Dermis blood vessel endothelial cell (primary cell): ENCODE measurements around the gene BEST3. TPM values are rescaled to one million over a fixed set of nuclear protein-coding genes. Genes with fewer than 3 reads are reported as not detected.
"Not testable (repeated sequence)": the region's sequence is repeated elsewhere in the genome, so short reads cannot be mapped to it uniquely, and the experiment has no call there.

Experiments
- DNase-seq: peaks from one replicate; pipeline ENCODE4 v3.0.0; 2010
- total RNA-seq: library from RNA; depleted of rRNA; stranded (reverse); fragments of >200 nt; gene quantifications from 2 replicates; pipeline ENCODE4 v1.2.3, GENCODE V29; 2014

Gene BEST3
- total RNA-seq, 1 donor from 2014 or later: 0.17 TPM

DNA sequence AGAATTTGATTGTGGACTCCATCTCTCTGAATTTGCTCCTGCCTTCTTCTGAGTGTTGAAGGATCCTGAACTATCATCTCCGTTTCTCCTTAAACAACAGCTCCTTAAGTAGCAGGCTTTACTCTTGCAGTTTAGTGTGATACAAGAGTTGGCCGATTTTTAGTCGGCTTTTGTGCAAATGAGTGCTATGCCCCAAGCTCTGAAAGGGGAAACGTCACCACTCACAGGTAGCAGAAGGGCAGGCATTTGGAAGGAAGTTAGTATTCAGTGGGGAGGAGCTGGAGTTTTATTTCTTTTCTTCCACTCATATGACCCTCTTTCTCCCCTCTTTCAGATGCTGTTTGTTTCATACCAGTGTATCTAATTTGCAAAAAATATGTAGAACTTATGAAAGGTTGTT is 51.9 kb downstream of the BEST3 start:
- no peak for DNase-seq

DNA sequence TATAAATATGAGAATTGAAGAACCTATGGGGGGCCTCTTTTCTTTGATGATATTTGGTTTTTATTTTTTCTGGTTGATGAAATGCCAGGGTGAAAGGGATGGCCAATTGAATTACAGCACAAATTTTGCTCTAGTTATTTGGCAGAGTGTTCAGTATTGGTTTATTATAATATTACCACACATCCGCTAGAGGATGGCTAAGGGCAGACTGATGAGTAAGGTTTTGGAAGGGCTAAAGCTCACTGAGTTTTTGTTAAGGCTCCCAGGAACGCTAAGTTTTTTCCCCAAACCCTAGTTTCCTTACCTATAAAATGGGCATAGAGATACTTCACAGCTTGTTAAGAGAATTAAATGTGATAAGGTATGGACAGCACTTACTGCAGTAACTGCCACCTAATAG is 54.1 kb downstream of the BEST3 start:
- no peak for DNase-seq

DNA sequence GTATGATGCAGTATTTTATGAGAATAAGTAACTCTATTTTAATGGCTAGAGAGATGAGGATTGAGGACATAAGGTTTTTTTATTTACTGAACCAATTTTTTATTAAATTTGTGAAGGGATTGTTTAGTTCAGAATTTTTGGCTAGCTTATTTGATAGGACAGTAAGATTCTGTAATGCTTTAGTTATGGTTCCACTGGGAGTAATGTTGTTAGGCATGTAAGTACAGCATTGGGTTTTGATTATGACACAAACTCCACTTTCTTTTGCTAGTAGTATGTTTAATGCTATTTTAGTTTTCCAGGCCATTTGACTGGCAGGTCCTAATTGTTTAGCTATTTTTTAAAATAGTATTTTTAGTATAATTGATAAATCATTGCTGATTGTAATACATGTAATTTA is 54.6 kb downstream of the BEST3 start:
- no peak for DNase-seq

DNA sequence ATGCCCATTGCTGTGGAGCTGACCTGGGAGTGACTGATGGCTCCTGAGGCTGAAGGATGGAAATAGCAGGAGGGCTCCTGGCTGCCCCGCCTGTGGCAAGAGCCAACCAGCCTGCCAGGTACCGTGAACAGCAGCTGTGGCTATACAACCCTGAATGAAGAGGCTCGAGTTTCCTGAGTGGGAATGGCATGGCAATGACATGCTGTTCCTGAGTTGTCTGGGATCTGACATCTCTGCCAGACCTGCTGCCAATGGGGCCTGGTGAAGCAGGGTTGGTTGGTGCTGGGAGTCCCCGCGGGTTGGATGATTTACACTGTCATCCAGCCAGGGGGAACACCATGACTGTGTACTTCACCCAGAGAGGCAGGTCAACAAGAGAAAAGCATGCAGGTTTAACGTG is 56.6 kb downstream of the BEST3 start:
- no peak for DNase-seq

DNA sequence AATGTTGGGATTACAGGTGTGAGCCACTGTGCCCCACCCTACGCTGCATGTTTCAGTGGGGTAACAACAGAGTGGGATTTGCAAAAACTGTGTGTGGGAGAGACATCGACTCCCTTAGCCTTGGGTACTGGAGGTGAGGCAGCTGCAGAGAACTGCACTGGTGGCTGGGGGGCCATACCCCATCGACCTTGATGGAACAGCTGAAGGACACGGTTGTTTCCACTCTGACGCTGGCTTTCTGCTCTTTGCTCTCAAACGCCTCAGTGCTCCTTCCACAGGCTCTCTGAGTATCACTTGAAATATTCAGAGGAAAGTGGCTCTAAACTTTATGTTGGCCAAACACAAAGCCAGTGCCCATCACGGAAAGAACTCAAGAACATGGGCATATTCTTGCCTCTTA is 57.6 kb downstream of the BEST3 start:
- DNase-seq: no peak

DNA sequence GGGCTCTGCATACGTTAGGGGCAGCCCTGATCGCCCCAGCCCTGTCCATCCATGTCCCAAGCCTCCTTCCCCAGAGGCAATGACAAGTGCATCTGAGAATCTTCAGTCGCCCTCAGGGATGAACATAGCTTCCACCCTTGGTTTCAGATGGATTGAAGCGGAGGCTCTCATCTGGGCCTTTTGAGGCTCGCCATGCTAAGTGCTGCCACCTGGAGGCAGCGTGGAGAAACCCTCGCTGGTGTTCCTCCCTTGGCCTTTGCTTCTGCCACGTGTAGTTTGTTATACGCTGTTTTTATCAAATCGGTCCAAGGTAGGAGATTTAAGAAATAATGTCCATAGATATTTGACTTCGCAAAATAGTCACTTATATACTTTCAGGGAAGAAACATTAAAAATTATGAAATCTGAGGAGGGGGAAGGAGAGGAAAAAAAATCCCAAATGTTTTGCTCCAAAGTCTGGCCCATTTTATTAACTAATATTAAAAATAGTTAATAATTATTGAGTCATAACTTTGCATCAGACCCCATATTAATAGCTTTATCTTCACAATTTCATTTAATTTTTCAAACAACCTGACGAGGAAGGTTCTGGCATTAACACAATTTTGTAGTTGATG is 59.6 kb downstream of the BEST3 start:
- DNase-seq: peak; percentile 83

DNA sequence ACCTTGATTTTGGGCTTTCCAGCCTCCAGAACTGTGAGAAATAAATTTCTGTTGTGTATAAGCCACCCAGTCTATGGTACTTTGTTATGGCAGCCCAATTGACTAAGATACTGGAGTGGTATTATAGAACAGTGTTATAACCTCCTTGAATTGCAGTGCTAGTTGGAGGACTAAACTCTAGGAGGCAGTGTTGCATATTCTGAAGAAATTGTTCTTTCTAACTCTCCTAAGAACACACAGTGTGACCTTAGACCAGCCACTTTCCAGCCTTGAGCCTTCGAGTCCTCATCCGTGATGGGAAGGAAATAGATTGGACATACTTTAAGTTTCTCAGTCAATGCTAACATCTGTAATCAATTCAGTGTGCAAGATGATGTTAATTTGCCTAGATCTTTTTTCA is 66.0 kb downstream of the BEST3 start:
- DNase-seq: no peak

DNA sequence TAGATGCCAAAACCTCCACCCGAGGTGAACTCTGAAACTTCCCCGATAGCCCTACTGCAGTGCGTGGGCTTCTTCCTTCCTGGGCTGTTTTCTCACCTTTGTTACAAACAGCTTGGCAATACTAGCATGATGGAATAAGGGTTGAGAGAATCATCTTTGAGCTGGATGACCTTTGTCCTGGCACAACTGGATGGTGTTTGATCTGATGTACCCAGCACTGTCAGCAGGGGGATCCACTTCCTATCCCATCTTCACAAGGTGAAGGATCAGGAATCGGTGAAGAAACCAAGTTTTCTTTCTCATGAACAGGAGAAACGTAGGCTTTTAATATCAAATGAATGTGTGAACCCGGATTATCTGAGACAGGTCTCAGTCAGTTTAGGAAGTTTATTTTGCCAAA is 68.9 kb downstream of the BEST3 start:
- DNase-seq: no peak

DNA sequence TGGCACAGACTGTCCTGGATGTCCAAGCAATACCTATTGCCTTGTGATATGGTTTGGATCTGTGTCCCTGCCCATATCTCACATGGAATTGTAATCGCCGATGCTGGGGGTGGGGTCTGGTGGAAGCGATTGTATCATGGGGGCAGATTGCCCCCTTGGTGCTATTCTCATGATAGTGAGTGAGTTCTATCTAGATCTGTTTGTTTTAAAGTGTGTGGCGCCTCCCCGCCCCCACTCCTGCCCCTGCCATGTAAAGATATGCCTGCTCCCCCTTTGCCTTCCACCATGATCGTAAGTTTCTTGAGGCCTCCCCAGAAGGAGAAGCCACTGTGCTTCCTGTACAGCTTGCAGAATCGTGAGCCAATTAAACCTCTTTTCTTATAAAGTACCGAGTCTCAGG is 71.6 kb downstream of the BEST3 start:
- DNase-seq: no peak

DNA sequence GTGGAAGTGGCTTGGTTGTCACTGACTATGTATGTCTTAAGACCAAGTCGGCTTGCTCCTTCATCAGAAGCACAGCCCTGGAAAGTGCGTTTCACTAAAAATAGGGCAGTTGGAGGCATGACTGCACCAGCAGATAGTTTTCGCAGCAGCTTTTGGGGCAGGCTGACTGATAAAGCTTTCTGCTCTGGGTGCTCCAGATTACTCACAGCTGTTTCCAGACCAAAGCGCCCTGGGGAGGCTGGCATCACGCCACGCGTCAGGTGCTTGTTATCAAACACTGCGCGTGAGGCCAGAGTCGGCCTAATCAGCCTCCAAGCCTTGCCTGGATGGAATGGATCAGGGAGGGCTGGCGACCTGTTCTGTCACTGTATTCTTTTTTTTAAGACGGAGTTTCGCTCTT is 75.1 kb downstream of the BEST3 start:
- DNase-seq: no peak

DNA sequence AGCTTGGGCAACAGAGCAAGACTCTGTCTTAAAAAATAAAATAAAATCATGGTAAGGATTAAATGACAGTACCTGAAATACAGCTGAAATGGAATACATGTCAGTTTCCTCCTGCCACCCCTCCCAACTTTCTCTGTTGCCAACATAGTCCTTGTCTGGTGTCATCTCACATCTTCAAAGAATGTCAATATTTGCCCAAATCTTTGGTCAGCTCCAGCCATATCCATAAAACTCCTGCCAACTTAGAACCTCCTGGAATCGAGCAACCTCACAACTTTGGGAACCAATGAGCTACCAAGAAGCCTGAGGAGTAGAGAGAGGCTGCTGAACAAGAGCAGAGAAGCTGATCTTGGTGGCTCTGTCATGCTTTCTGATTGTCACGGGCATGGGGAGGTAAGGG is 77.6 kb downstream of the BEST3 start:
- DNase-seq: no peak

DNA sequence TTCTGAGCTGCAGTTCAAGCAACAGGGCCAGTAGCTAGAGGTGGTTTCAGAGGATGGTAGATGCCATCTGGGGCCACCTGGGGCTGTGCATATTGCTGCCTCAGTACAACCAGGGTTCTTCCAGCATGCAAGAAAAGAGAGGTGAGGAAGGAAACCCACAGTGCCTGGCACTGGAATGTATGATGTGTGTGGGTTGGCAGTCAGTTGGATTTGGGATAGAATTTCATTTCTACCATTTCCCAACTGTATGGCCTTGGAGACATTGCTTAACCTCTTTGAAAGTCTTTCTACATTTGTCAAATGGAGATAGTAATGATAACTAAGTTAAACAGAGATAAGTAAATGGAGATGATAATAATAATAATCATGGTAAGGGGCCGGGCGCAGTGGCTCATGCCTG is 78.2 kb downstream of the BEST3 start:
- DNase-seq: no peak

DNA sequence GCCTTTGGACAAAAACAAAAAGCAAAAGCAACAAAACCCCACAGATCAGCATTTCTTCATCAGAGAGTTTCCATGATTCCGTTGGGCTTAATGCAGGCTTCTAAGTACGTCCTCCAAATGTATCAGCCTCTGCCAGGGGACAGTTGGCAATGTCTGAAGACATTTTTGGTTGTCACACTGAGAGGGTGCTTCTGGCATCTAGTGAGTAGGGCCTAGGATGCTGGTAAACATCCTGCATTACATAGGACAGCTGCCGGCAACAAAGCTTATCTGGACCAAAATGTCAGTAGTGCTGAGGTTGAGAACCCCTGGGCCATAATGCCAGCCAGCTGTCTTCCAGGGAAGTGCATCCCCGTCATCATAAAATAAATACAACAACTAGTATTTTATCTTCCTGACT is 79.0 kb downstream of the BEST3 start:
- no peak for DNase-seq

DNA sequence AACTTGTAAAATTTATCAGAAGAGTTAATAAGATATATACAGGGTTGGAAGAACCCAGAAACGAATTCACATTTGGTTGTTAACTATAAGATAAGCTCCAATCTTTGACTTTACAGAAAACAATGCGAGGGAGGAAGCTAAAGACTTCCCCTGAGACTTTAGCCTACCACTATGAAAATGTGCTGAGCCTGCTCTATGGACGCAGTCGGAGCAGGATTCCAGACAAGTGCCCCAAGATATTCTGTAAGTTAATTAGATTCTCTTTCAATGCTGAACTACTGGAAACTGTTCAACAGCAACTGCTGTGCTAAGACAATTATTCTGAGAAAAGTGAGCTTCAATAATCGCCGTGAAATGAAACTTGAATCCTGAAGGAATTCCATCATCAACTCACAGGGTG is 80.1 kb downstream of the BEST3 start:
- DNase-seq: no peak

DNA sequence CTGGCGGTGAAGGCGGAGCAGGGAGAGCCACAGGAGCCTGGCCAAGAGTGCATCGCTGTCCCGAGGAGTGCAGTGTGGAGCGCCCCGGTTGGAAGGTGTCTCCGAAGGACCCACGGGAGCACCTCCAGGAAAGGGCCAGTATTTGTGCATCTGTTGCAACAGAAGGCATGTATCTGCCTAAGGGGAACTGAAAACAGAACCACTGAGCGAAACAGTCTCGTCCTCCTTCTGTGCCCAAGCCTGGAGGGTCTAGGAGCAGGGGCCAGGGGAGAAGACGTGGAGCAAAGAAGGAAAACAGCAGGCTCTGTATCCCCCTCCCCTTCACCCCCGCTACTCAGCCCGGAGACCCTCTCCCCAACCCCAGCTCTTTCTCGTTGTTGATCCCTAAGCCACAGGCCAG is 83.1 kb downstream of the BEST3 start:
- no peak for DNase-seq

DNA sequence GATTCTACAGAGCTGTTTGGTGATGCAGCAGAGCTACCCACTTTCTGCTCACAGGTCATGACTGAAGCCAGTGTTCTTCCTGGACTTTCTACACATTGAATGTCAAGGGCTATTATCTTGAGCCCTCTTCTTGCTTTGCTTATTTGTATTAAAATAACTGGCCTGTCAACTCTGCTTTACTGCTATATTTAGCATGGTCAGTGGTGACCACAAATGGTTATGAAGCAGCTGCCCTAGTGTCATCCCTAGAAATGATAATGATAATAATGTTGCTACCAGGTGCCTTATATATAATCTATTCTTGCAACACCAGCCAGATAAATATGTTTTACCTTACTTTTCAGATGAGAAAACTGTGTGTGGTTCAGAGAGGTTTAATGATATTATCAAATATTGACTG is 85.8 kb downstream of the BEST3 start:
- no peak for DNase-seq

DNA sequence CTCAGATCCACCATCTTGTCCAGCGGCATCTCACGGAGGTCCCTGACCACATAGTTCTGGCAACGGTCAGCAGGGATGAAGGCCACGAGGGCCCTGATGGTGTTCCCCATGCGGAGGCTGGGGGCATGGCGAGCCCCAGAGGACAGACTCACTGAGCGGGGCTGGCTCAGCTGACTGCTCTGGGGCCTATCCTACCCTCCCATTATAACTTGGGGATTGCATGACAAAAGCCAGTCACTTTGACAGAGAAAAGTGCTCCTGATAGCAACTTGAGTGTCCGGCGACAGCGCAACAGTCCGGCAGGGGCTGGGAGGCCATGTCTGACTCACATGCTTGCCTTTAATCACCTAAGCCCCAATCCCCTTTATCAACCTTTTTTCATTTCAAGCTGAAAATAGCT is 88.4 kb downstream of the BEST3 start, which contains the start of gene LRRC10:
Gene LRRC10 (minus strand): TSS at position 179 of the 400 bp plus-strand sequence. CDS start 69 bp downstream, at position 110.
- DNase-seq: no peak

DNA sequence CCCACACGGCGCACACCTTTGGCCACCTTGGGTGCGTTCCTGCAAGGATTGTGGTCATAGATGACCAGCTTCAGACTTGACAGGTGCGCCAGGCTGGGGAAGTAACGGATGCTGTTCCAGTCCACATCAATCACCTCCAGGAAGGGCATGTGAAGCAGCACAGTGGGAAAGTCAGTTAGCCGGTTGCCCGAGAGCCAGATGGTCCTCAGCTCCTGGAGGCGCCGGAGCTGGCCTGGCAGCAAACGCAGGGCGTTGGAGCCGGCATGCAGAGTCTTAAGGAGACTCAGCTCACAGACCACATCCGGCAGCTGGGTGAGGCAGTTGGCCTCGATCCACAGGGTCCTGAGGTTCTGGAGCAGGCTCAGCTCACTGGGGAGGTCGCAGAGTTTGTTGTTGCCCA is 89.0 kb downstream of the BEST3 start:
- no peak for DNase-seq

DNA sequence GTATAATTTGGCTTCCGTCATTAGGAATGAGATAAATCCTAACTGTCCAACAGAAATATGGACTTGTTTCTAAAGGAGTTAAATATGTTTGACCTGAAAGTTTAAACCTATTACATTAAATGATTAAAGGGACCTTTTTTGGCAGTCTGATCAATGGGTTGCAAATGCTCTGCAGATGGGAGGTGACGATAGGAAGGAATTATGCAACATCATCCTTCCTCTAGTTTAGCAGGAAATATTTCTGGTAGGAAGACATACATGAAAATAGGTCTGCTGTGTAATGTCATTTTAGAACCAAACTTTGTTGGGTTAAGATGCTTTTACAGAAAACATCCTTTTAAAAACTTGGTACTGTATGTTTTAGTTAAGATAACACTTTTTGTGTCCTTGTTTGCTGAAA is 91.0 kb downstream of the BEST3 start:
- DNase-seq: peak; percentile 17

DNA sequence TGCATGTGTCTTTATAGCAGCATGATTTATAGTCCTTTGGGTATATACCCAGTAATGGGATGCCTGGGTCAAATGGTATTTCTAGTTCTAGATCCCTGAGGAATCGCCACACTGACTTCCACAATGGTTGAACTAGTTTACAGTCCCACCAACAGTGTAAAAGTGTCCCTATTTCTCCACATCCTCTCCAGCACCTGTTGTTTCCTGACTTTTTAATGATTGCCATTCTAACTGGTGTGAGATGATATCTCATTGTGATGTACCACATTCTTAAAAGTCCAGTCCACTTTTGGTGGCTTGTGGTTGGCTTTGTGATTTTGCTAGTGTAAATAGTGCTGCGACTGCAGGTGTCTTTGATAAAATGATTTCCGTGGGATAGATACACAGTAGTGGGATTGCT is 94.8 kb downstream of the BEST3 start:
- DNase-seq: not testable (repeated sequence)

Other genes with a start within 250 kb of the BEST3 start
- 17.4 and 23.3 TPM in 2 replicates for gene FRS2, start 228.9 kb downstream of the BEST3 start, total RNA-seq
- 223 and 259 TPM in 2 replicates for gene CCT2, start 113.8 kb downstream of the BEST3 start, total RNA-seq
- not detected in 2 replicates for gene LRRC10, start 88.4 kb downstream of the BEST3 start, total RNA-seq
- 19.1 and 19.9 TPM in 2 replicates for gene RAB3IP, start 39.6 kb upstream of the BEST3 start, total RNA-seq
- under 0.01 and 0.09 TPM in 2 replicates for gene MYRFL, start 125.9 kb upstream of the BEST3 start, total RNA-seq